ENCODE data around the gene F2RL1. TPM values are rescaled to one million over a fixed set of nuclear protein-coding genes. Genes with fewer than 3 reads are reported as not detected.
"Not testable (repeated sequence)": the region's sequence is repeated elsewhere in the genome, so short reads cannot be mapped to it uniquely, and the experiment has no call there.

F2RL1 gene
- total RNA-seq, 1 donor from 2014 or later: 0.42 TPM

DNA sequence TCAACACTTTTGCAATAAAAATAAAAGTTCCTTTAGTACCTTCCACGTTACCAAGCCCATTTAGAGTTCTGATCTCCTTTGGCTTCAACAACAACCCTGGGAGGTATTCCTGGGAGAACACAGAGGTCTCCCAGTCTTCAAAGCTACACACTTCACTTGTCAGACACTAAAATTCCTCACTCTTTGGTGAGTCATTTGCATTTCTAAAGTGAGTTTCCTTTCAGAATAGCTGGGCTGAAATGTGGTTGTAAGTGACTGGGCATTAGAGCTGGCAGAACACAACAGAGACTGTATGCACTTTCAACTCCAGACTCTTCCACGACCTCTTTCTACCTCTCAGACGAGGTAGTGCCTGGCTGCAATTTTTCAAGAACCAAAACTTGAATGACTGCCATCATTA lies 11.5 kb upstream of the F2RL1 start:
- H3K36me3 Mint-ChIP-seq (ENCODE audit: unreplicated experiment): peaks cover 8% of the 10 kb centered on the region
- peaks cover 8% of the 10 kb centered on the region for H3K9me3 Mint-ChIP-seq (ENCODE audit: unreplicated experiment)
- TF ChIP-seq, protein P1, sequence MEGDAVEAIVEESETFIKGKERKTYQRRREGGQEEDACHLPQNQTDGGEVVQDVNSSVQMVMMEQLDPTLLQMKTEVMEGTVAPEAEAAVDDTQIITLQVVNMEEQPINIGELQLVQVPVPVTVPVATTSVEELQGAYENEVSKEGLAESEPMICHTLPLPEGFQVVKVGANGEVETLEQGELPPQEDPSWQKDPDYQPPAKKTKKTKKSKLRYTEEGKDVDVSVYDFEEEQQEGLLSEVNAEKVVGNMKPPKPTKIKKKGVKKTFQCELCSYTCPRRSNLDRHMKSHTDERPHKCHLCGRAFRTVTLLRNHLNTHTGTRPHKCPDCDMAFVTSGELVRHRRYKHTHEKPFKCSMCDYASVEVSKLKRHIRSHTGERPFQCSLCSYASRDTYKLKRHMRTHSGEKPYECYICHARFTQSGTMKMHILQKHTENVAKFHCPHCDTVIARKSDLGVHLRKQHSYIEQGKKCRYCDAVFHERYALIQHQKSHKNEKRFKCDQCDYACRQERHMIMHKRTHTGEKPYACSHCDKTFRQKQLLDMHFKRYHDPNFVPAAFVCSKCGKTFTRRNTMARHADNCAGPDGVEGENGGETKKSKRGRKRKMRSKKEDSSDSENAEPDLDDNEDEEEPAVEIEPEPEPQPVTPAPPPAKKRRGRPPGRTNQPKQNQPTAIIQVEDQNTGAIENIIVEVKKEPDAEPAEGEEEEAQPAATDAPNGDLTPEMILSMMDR (IDR thresholded peaks at IDR 0.05; ENCODE audit: partially characterized antibody, unreplicated experiment): no peak
- H3K27me3 Mint-ChIP-seq (ENCODE audit: unreplicated experiment): peaks cover 4% of the 10 kb centered on the region
- no peak overlapping the region for H3K4me3 Mint-ChIP-seq (ENCODE audit: unreplicated experiment)
- no peak for DNase-seq
- H3K27ac Mint-ChIP-seq (ENCODE audit: unreplicated experiment): no peak overlapping the region
- H3K4me1 Mint-ChIP-seq (ENCODE audit: low read depth, unreplicated experiment): peaks cover 15% of the 10 kb centered on the region

DNA sequence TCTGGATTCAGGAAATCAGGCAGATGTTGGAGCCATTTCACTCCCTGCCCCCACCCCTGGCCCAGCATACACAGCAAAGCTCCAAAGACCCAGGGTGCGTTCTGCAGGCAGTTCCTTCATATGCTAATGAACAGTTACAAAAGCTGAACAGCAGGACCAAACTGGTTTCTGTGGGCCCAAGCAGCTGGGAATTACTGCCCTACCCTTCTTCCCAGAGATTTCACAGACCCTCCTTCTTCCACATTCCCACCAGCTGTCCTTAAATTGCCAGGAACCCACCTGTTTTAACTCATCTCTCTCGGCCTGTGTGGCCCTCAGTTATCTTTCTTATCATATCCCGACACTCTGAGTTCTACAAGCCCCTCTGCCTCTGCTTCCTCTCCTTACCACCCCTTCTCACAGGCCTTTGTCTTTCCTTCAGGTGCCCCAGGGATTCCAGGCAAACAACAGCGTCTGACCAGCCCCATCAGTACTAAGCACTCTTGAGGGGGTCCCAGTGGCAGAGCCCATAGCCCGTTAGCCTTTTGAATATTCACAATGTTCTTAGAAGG lies 10.6 kb upstream of the F2RL1 start:
- TF ChIP-seq, protein P1 (IDR thresholded peaks at IDR 0.05; ENCODE audit: partially characterized antibody, unreplicated experiment): no peak
- peaks cover 7% of the 10 kb centered on the region for H3K9me3 Mint-ChIP-seq (ENCODE audit: unreplicated experiment)
- peaks cover 8% of the 10 kb centered on the region for H3K36me3 Mint-ChIP-seq (ENCODE audit: unreplicated experiment)
- peak overlapping the region; percentile 7 for H3K4me3 Mint-ChIP-seq (ENCODE audit: unreplicated experiment)
- DNase-seq: peak; percentile 33
- H3K27ac Mint-ChIP-seq (ENCODE audit: unreplicated experiment): peak overlapping the region; percentile 72
- peaks cover 15% of the 10 kb centered on the region for H3K4me1 Mint-ChIP-seq (ENCODE audit: low read depth, unreplicated experiment)
- peaks cover 4% of the 10 kb centered on the region for H3K27me3 Mint-ChIP-seq (ENCODE audit: unreplicated experiment)

DNA sequence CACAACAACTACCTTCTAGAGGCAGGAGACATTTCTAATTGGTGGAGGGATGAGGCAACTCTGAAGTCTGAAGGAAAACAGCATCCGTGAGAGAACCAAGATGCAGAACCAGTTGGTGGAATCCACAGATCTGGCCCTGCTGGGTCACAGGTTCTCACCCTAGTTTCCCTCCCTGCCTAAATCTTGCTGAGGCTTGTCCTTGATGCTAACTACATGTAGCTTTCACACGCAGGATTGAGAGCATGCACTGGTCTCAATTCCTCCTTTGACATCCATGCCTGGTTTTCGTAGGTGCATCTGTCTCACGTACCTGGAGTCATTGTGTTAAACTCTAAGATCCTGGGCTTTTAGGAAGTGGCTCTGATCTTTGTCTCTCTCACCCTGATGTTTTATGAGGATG lies 9.7 kb upstream of the F2RL1 start:
- TF ChIP-seq, protein P1 (IDR thresholded peaks at IDR 0.05; ENCODE audit: partially characterized antibody, unreplicated experiment): no peak
- H3K27ac Mint-ChIP-seq (ENCODE audit: unreplicated experiment): no peak overlapping the region
- peaks cover 6% of the 10 kb centered on the region for H3K9me3 Mint-ChIP-seq (ENCODE audit: unreplicated experiment)
- no peak overlapping the region for H3K4me3 Mint-ChIP-seq (ENCODE audit: unreplicated experiment)
- no peak for DNase-seq
- H3K36me3 Mint-ChIP-seq (ENCODE audit: unreplicated experiment): peaks cover 8% of the 10 kb centered on the region
- H3K27me3 Mint-ChIP-seq (ENCODE audit: unreplicated experiment): peaks cover 4% of the 10 kb centered on the region
- H3K4me1 Mint-ChIP-seq (ENCODE audit: low read depth, unreplicated experiment): peaks cover 15% of the 10 kb centered on the region

DNA sequence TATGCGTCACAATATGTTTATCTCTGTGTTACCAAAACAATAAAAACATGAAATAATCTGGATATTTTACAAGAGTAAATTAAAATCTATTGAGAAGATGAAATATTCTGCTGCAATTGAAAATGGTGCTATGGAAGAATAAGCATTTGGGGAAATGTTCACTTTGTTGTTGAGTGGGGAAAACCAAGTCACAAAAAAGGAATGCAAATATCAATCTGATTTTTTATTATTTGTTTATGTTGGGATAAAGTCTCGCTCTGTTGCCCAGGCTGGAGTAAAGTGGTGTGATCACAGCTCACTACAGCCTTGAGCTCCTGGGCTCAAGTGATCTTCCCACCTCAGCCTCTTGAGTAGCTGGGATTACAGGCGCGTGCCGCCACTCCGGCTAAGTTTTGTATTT lies 8.6 kb upstream of the F2RL1 start:
- DNase-seq: no peak
- no peak overlapping the region for H3K4me3 Mint-ChIP-seq (ENCODE audit: unreplicated experiment)
- peaks cover 6% of the 10 kb centered on the region for H3K9me3 Mint-ChIP-seq (ENCODE audit: unreplicated experiment)
- TF ChIP-seq, protein P1 (IDR thresholded peaks at IDR 0.05; ENCODE audit: partially characterized antibody, unreplicated experiment): no peak
- H3K36me3 Mint-ChIP-seq (ENCODE audit: unreplicated experiment): peaks cover 8% of the 10 kb centered on the region
- H3K4me1 Mint-ChIP-seq (ENCODE audit: low read depth, unreplicated experiment): peaks cover 15% of the 10 kb centered on the region
- H3K27me3 Mint-ChIP-seq (ENCODE audit: unreplicated experiment): peaks cover 4% of the 10 kb centered on the region
- H3K27ac Mint-ChIP-seq (ENCODE audit: unreplicated experiment): no peak overlapping the region

DNA sequence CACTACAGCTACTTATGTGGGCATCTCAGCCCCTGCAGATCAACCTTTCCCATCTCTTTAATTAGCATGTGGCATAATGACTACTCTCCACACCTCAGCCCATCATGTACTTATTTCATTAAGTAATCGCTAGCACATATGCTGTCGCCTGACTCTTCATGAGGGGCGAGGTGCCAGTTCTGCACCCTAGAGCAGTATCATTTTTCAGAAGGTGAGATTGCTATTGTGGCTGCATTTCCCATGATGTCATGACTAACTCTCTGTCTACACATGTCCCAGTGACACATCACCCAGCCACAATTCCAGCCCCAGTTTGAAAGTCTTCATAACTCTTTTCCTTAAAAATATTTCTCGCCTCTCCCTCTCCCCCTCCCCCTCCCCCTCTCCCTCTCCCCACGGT lies 7.6 kb upstream of the F2RL1 start:
- H3K36me3 Mint-ChIP-seq (ENCODE audit: unreplicated experiment): peaks cover 8% of the 10 kb centered on the region
- no peak for DNase-seq
- no peak overlapping the region for H3K27ac Mint-ChIP-seq (ENCODE audit: unreplicated experiment)
- H3K9me3 Mint-ChIP-seq (ENCODE audit: unreplicated experiment): peaks cover 6% of the 10 kb centered on the region
- TF ChIP-seq, protein P1 (IDR thresholded peaks at IDR 0.05; ENCODE audit: partially characterized antibody, unreplicated experiment): no peak
- no peak overlapping the region for H3K4me3 Mint-ChIP-seq (ENCODE audit: unreplicated experiment)
- H3K27me3 Mint-ChIP-seq (ENCODE audit: unreplicated experiment): peaks cover 4% of the 10 kb centered on the region
- peaks cover 12% of the 10 kb centered on the region for H3K4me1 Mint-ChIP-seq (ENCODE audit: low read depth, unreplicated experiment)

DNA sequence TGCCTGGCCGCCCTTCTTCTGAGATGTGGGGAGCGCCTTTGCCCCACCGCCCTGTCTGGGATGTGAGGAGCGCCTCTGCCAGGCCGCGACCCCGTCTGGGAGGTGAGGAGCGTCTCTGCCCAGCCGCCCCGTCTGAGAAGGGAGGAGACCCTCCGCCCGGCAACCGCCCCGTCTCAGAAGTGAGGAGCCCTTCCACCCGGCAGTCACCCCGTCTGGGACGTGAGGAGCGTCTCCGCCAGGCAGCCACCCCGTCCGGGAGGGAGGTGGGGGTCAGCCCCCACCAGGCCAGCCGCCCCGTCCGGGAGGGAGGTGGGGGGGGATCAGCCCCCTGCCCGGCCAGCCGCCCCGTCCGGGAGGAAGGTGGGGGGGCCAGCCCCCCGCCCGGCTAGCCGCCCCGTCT lies 6.6 kb upstream of the F2RL1 start:
- H3K27me3 Mint-ChIP-seq (ENCODE audit: unreplicated experiment); H3K9me3 Mint-ChIP-seq (ENCODE audit: unreplicated experiment); H3K27ac Mint-ChIP-seq (ENCODE audit: unreplicated experiment); H3K4me3 Mint-ChIP-seq (ENCODE audit: unreplicated experiment); H3K36me3 Mint-ChIP-seq (ENCODE audit: unreplicated experiment); DNase-seq: not testable (repeated sequence)
- peaks cover 11% of the 10 kb centered on the region for H3K4me1 Mint-ChIP-seq (ENCODE audit: low read depth, unreplicated experiment)
